Activated naive CD8-positive, alpha-beta T cell treated with anti-CD3 and anti-CD28 coated beads, Interleukin-2, amount 50 U/mL, for 24 hours (primary cell): ENCODE results near the gene WDR7.
A peak's percentile ranks its signal among the peaks of the same experiment; 100 is the strongest.

ENCODE experiments used
- ATAC-seq: fragments of 150-1000 bp; cut with Tn5 transposase; one replicate; pipeline ENCODE4 v1.10.0; 2021
- DNase-seq: peaks from one replicate; pipeline ENCODE4 v3.0.0; 2021
- H3K27ac Mint-ChIP-seq: one replicate; pipeline ENCODE4 v1.8.0; 2021; ENCODE audit warnings: mild to moderate bottlenecking, mixed read lengths
- H3K27me3 Mint-ChIP-seq: one replicate; pipeline ENCODE4 v1.8.0; 2021; ENCODE audit warnings: mixed read lengths
- H3K36me3 Mint-ChIP-seq: one replicate; pipeline ENCODE4 v1.8.0; 2021; ENCODE audit warnings: low read depth, mixed read lengths
- H3K4me1 Mint-ChIP-seq: one replicate; pipeline ENCODE4 v1.8.0; 2021; ENCODE audit warnings: mixed read lengths
- H3K4me3 Mint-ChIP-seq: one replicate; pipeline ENCODE4 v1.8.0; 2021; ENCODE audit warnings: mild to moderate bottlenecking, moderate library complexity, mixed read lengths
- H3K9me3 Mint-ChIP-seq: one replicate; pipeline ENCODE4 v1.8.0; 2021; ENCODE audit warnings: mixed read lengths

WDR7 gene

GRCh38 chr18:56775701-56776100 lies 124.5 kb downstream of the WDR7 start:
- H3K27ac Mint-ChIP-seq: no peak overlapping the region
- no peaks in the 10 kb centered on the region for H3K9me3 Mint-ChIP-seq
- ATAC-seq (no peak), DNase-seq (no peak)
- no peaks in the 10 kb centered on the region for H3K4me1 Mint-ChIP-seq
- H3K36me3 Mint-ChIP-seq: peaks cover 2% of the 10 kb centered on the region
- H3K27me3 Mint-ChIP-seq: no peaks in the 10 kb centered on the region
- no peak overlapping the region for H3K4me3 Mint-ChIP-seq

- ATAC-seq (no peak), DNase-seq (no peak)
- H3K9me3 Mint-ChIP-seq: no peaks in the 10 kb centered on the region
- H3K4me3 Mint-ChIP-seq: no peak overlapping the region
- H3K27me3 Mint-ChIP-seq: no peaks in the 10 kb centered on the region
- H3K27ac Mint-ChIP-seq: no peak overlapping the region
- H3K36me3 Mint-ChIP-seq: peaks cover 9% of the 10 kb centered on the region
- no peaks in the 10 kb centered on the region for H3K4me1 Mint-ChIP-seq
Measured at GRCh38 chr18:56787390-56787789, 136.2 kb downstream of the WDR7 start.

GRCh38 chr18:56789004-56789888 lies 138.1 kb downstream of the WDR7 start:
- Mint-ChIP-seq H3K27me3 (no peaks in the 10 kb centered on the region), H3K9me3 (no peaks in the 10 kb centered on the region), H3K4me1 (no peaks in the 10 kb centered on the region), H3K4me3 (no peak overlapping the region), H3K27ac (no peak overlapping the region), H3K36me3 (peaks cover 9% of the 10 kb centered on the region)
- ATAC-seq (no peak), DNase-seq (peak; percentile 28)

- Mint-ChIP-seq H3K4me1 (no peaks in the 10 kb centered on the region), H3K36me3 (peaks cover 9% of the 10 kb centered on the region), H3K27ac (no peak overlapping the region), H3K9me3 (no peaks in the 10 kb centered on the region), H3K27me3 (no peaks in the 10 kb centered on the region), H3K4me3 (no peak overlapping the region)
- no peak for ATAC-seq
- no peak for DNase-seq
Measured at GRCh38 chr18:56789889-56790180, 138.7 kb downstream of the WDR7 start.

- Mint-ChIP-seq H3K27ac (no peak overlapping the region), H3K9me3 (no peaks in the 10 kb centered on the region), H3K4me1 (no peaks in the 10 kb centered on the region), H3K36me3 (peaks cover 6% of the 10 kb centered on the region), H3K27me3 (no peaks in the 10 kb centered on the region), H3K4me3 (no peak overlapping the region)
- no peak for ATAC-seq
- DNase-seq: no peak
Measured at GRCh38 chr18:56795381-56795780, 144.2 kb downstream of the WDR7 start.

GRCh38 chr18:56799756-56800155 lies 148.6 kb downstream of the WDR7 start:
- DNase-seq (no peak), ATAC-seq (no peak)
- H3K27me3 Mint-ChIP-seq: no peaks in the 10 kb centered on the region
- peaks cover 19% of the 10 kb centered on the region for H3K36me3 Mint-ChIP-seq
- H3K27ac Mint-ChIP-seq: no peak overlapping the region
- H3K4me3 Mint-ChIP-seq: no peak overlapping the region
- peaks cover 4% of the 10 kb centered on the region for H3K9me3 Mint-ChIP-seq
- H3K4me1 Mint-ChIP-seq: no peaks in the 10 kb centered on the region

- no peaks in the 10 kb centered on the region for H3K4me1 Mint-ChIP-seq
- H3K27me3 Mint-ChIP-seq: no peaks in the 10 kb centered on the region
Measured at GRCh38 chr18:56803051-56803450, 151.9 kb downstream of the WDR7 start.

GRCh38 chr18:56804395-56804794 lies 153.2 kb downstream of the WDR7 start:
- Mint-ChIP-seq H3K4me1 (no peaks in the 10 kb centered on the region), H3K36me3 (peaks cover 21% of the 10 kb centered on the region), H3K4me3 (no peak overlapping the region), H3K27ac (no peak overlapping the region), H3K9me3 (peaks cover 4% of the 10 kb centered on the region), H3K27me3 (no peaks in the 10 kb centered on the region)
- no peak for ATAC-seq
- DNase-seq: no peak

More at GRCh38 chr18:56803051-56803450, 151.9 kb downstream of the WDR7 start:
- no peak for DNase-seq
- ATAC-seq: no peak
- peaks cover 21% of the 10 kb centered on the region for H3K36me3 Mint-ChIP-seq
- H3K9me3 Mint-ChIP-seq: peaks cover 4% of the 10 kb centered on the region
- no peak overlapping the region for H3K27ac Mint-ChIP-seq
- no peak overlapping the region for H3K4me3 Mint-ChIP-seq

GRCh38 chr18:56807901-56808300 lies 156.7 kb downstream of the WDR7 start:
- DNase-seq (no peak), ATAC-seq (no peak)
- peaks cover 14% of the 10 kb centered on the region for H3K36me3 Mint-ChIP-seq
- H3K4me3 Mint-ChIP-seq: no peak overlapping the region
- H3K27ac Mint-ChIP-seq: no peak overlapping the region
- no peaks in the 10 kb centered on the region for H3K27me3 Mint-ChIP-seq
- H3K9me3 Mint-ChIP-seq: no peaks in the 10 kb centered on the region
- H3K4me1 Mint-ChIP-seq: no peaks in the 10 kb centered on the region

- no peak for DNase-seq
- H3K36me3 Mint-ChIP-seq: peaks cover 6% of the 10 kb centered on the region
- H3K9me3 Mint-ChIP-seq: no peaks in the 10 kb centered on the region
- no peak overlapping the region for H3K27ac Mint-ChIP-seq
- no peak overlapping the region for H3K4me3 Mint-ChIP-seq
- no peaks in the 10 kb centered on the region for H3K27me3 Mint-ChIP-seq
- no peaks in the 10 kb centered on the region for H3K4me1 Mint-ChIP-seq
- ATAC-seq: no peak
Measured at GRCh38 chr18:56812674-56813073, 161.5 kb downstream of the WDR7 start.

GRCh38 chr18:56815926-56816325 lies 164.8 kb downstream of the WDR7 start:
- Mint-ChIP-seq H3K4me3 (no peak overlapping the region), H3K36me3 (peaks cover 6% of the 10 kb centered on the region), H3K27me3 (no peaks in the 10 kb centered on the region), H3K27ac (no peak overlapping the region), H3K4me1 (no peaks in the 10 kb centered on the region), H3K9me3 (no peaks in the 10 kb centered on the region)
- DNase-seq (no peak), ATAC-seq (no peak)

GRCh38 chr18:56823986-56824565 lies 172.9 kb downstream of the WDR7 start:
- Mint-ChIP-seq H3K36me3 (peaks cover 15% of the 10 kb centered on the region), H3K4me1 (peaks cover 16% of the 10 kb centered on the region), H3K27me3 (no peaks in the 10 kb centered on the region), H3K9me3 (peaks cover 6% of the 10 kb centered on the region), H3K4me3 (no peak overlapping the region), H3K27ac (no peak overlapping the region)
- ATAC-seq: no peak
- DNase-seq: no peak

GRCh38 chr18:56825321-56825720 lies 174.2 kb downstream of the WDR7 start:
- H3K9me3 Mint-ChIP-seq: peaks cover 6% of the 10 kb centered on the region
- peaks cover 23% of the 10 kb centered on the region for H3K36me3 Mint-ChIP-seq
- H3K4me3 Mint-ChIP-seq: no peak overlapping the region
- no peak overlapping the region for H3K27ac Mint-ChIP-seq
- H3K4me1 Mint-ChIP-seq: peaks cover 16% of the 10 kb centered on the region
- DNase-seq (no peak), ATAC-seq (no peak)
- H3K27me3 Mint-ChIP-seq: no peaks in the 10 kb centered on the region

- ATAC-seq (no peak), DNase-seq (no peak)
- Mint-ChIP-seq H3K27me3 (no peaks in the 10 kb centered on the region), H3K27ac (no peak overlapping the region), H3K4me1 (peaks cover 16% of the 10 kb centered on the region), H3K9me3 (peaks cover 6% of the 10 kb centered on the region), H3K4me3 (no peak overlapping the region), H3K36me3 (peaks cover 23% of the 10 kb centered on the region)
Measured at GRCh38 chr18:56825878-56826277, 174.7 kb downstream of the WDR7 start.

- Mint-ChIP-seq H3K4me3 (no peak overlapping the region), H3K27ac (no peak overlapping the region), H3K27me3 (no peaks in the 10 kb centered on the region), H3K4me1 (no peaks in the 10 kb centered on the region), H3K9me3 (peaks cover 2% of the 10 kb centered on the region), H3K36me3 (peaks cover 19% of the 10 kb centered on the region)
- ATAC-seq (no peak), DNase-seq (no peak)
Measured at GRCh38 chr18:56831988-56832387, 180.8 kb downstream of the WDR7 start.
